Fibroblast of mammary gland (primary cell): ENCODE measurements around the gene CASKIN1.
A peak's percentile ranks its signal among the peaks of the same experiment; 100 is the strongest.

ENCODE experiments used
- DNase-seq: peaks from one replicate; pipeline ENCODE4 v3.0.0-alpha.2; 2010; ENCODE audit warnings: low read depth
- H3K4me3 ChIP-seq: 2 replicates; pipeline ENCODE4 v1.5.1; 2011; ENCODE audit warnings: low read depth, mild to moderate bottlenecking, low read length, moderate library complexity; ENCODE audit not compliant: control insufficient read depth
- TF ChIP-seq, protein P1 (sequence below): conservative IDR thresholded peaks from 2 replicates; pipeline ENCODE4 v1.5.1; 2011; ENCODE audit warnings: low read depth, low read length, inconsistent platforms; ENCODE audit not compliant: control insufficient read depth, insufficient read depth

Gene CASKIN1

DNA sequence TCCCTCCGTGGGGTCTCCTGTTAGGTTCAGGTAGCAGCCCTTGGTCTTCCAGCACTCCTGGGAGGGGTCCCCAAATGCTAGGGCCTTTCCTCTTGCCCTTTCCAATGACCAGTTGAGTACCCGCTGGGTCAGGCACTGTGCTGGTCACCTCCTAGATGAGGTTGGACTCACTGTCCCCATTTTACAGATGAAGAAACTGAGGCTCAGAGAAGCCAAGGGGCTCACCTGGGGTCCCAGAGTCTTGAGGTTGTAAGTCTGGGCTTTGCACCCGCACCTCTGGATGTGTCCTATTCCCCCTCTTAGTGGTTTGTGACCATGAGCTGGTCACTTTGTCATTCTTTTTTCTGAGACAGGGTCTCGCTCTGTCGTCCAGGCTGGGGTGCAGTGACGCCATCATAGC is 1.4 kb upstream of the CASKIN1 start:
- DNase-seq: no peak
- no peak overlapping the region for H3K4me3 ChIP-seq
- TF ChIP-seq, protein P1, sequence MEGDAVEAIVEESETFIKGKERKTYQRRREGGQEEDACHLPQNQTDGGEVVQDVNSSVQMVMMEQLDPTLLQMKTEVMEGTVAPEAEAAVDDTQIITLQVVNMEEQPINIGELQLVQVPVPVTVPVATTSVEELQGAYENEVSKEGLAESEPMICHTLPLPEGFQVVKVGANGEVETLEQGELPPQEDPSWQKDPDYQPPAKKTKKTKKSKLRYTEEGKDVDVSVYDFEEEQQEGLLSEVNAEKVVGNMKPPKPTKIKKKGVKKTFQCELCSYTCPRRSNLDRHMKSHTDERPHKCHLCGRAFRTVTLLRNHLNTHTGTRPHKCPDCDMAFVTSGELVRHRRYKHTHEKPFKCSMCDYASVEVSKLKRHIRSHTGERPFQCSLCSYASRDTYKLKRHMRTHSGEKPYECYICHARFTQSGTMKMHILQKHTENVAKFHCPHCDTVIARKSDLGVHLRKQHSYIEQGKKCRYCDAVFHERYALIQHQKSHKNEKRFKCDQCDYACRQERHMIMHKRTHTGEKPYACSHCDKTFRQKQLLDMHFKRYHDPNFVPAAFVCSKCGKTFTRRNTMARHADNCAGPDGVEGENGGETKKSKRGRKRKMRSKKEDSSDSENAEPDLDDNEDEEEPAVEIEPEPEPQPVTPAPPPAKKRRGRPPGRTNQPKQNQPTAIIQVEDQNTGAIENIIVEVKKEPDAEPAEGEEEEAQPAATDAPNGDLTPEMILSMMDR: no peak

DNA sequence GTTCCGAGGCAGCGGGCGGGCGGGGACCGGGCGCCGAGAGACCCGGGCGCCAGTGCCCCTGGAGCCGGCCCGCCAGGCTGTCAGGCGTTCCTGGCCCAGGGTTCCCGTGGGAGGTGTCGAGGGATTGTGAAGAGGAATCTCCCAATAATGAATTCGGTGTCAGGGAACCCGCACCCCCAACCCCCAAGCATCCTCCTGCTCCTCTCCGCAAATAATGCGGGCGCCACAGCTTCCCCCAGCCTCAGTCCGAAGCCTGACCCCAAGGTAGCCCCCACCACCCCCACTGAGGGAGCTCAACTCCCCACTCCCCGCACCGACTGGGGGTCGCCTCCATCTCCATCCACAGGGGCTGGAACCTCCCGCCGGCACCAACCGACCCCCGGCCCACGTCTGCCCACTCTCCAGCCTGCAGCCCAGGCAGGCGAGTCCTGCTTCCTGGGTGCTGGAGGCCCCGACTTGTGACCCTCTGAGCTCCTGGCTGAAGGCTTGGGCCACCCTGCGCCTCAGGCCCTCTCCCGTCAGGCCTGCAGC is 641 bp upstream of the CASKIN1 start:
- TF ChIP-seq, protein P1: no peak
- H3K4me3 ChIP-seq: no peak overlapping the region
- no peak for DNase-seq

DNA sequence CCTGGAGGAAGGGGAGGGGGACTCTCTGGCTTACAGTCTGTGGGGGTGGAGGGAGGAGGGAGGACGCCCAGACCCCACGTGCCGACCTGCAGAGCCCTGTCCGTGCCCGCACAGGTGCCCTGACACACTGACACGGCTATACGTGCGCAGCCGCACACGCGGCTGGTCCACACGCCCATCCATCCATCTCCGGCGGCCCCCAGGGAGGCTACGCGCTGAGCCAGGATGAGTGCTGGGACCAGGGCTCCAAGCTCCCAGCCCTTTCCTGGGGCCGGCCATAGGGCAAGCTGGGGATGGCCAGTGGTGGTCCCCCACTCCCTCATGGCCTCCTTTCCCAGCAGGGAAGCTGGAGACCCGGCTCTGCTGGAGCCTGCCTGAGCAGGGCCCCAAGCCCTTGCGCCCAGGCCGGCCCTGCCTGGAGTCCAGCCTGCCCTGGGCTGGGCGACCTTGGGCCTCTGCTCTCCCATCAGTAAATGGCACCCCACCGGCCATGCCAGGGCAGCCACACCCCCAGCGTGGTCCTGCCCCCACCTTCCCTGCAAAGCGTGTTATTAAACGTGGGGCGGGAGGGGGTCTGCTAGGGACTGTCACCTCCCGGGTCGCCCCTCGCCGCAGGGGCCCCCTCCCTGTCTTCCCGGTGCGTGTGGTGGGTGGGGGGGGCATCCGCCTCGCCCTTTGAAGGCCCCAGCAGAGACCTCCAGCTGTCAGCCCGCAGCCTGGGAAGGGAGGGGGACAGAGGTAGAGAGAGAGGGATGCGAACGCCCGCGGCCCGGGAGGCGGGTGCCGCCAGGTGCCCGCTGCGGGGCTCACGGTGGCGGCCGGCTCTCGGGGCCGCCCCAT is 863 bp downstream of the CASKIN1 start:
- no peak overlapping the region for H3K4me3 ChIP-seq
- DNase-seq: no peak
- TF ChIP-seq, protein P1: no peak

DNA sequence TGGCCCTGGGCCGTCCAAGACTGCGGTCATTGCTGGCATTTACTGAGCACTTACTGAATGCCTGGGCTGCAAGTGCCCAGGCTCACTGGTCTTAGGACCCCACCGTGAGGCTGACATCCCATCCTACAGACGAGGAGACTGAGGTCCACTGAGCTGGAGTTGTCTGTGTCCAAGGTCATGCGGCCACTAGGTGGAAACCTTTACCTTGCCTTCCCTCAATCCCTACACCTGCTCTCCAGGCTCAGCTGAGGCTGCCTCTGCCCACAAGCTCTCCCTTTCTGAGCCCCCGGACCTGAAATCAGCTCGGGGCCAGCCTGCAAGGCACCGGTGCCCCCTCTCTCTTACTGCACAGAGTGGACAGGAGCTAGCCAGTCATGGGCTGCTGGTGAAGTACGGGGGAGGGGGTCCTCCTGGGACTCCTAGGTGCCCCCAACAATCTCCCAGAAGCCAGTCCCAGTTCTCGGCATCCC is 1.5 kb downstream of the CASKIN1 start:
- H3K4me3 ChIP-seq: no peak overlapping the region
- peak; percentile 45 for DNase-seq
- TF ChIP-seq, protein P1: peak; percentile 34

DNA sequence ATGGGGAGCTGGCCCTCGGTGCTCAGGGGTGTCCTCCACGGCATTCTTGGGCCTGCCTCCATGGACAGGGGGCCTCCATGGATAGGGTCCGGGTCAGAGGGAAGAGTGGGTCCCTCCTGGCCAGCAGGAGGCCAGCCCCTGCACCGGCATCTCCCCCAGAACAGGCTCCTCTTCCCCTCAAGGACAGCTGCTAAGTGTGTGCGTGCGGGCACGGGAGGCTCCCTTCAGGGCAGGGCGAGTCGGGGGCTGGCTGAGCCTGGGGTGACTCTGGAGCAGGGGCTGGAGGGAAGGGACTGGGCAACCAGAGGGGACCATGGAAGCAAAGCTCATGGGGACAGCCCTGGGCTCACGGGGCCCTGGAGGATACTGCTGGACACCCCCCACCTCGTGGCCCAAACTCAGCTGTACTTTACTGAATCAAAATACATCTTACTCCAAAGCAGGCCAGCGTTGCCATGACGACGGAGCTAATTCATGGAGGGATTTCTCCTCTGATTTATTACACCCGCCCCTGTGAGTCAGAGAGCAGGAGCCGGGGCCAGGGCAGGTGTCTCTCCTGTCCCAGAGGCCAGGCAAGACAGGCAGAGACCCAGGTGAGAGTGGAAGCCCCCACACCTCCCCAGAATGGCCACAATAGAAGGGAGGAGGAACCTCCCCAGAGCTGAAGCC is 2.1 kb downstream of the CASKIN1 start:
- H3K4me3 ChIP-seq: no peak overlapping the region
- peak; percentile 53 for DNase-seq
- TF ChIP-seq, protein P1: no peak

DNA sequence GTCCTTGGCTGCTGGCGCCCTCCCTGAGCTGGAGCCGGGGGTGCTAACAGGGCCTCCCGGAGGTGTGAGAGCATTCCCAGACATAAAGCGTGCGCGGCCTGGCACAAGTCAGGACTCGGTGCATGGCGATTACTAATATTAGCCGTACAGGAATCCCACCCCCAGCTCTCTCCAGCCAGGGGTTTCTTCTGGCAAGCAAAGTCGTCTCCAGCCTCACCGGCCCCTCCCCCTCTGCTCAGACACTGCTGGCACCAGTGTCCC is 5.0 kb downstream of the CASKIN1 start:
- TF ChIP-seq, protein P1: no peak
- DNase-seq: no peak
- no peak overlapping the region for H3K4me3 ChIP-seq
